ENCODE results near the gene ARAP2. TPM values are rescaled to one million over a fixed set of nuclear protein-coding genes. Genes with fewer than 3 reads are reported as not detected.

ARAP2 gene
- total RNA-seq, 4 donors from 2014 or later = 12.4 to 23.4 (median 14.4) TPM

- Histone ChIP-seq H3K4me1 (no peaks in the 10 kb centered on the region), H3K4me3 (no peak within 1 kb of the TSS), H3K27ac (no peak within 1 kb of the TSS), H3K36me3 (no peaks in the 10 kb centered on the region), H3K27me3 (peaks cover 8% of the 10 kb centered on the region), H3K9me3 (no peaks in the 10 kb centered on the region)
- no peak for ATAC-seq
- 66 to 87% methylated on average over 4 to 5 of the region's 5 CpGs for WGBS, 2 donors (ENCODE audit: low coverage in 1 of 2)
- no peak for TF ChIP-seq POLR2AphosphoS5 (IDR thresholded peaks at IDR 0.05)
- TF ChIP-seq EP300 (IDR thresholded peaks at IDR 0.05) = no peak
- TF ChIP-seq CTCF (IDR thresholded peaks at IDR 0.05) = no peak
- no peak for TF ChIP-seq POLR2A (IDR thresholded peaks at IDR 0.05)
Measured at GRCh38 chr4:36281384-36282106, 37.2 kb upstream of the ARAP2 start, which contains the start of gene DTHD1. DTHD1 (plus strand) TSS chr4:36281616; CDS start chr4:36281759, 143 bp downstream.

GRCh38 chr4:36280555-36280954 lies 36.2 kb upstream of the ARAP2 start:
- Histone ChIP-seq H3K9me3 (no peaks in the 10 kb centered on the region), H3K27ac (no peak overlapping the region), H3K4me3 (no peak overlapping the region), H3K4me1 (no peaks in the 10 kb centered on the region), H3K27me3 (peaks cover 8% of the 10 kb centered on the region), H3K36me3 (no peaks in the 10 kb centered on the region)
- WGBS, 2 donors (ENCODE audit: low coverage in 1 of 2) = 62 to 67% methylated on average over 2 to 3 of the region's 4 CpGs
- no peak for ATAC-seq
- no peak for TF ChIP-seq POLR2A (IDR thresholded peaks at IDR 0.05)
- TF ChIP-seq POLR2AphosphoS5 (IDR thresholded peaks at IDR 0.05) = no peak
- no peak for TF ChIP-seq CTCF (IDR thresholded peaks at IDR 0.05)
- TF ChIP-seq EP300 (IDR thresholded peaks at IDR 0.05) = no peak

- 65 to 93% methylated on average over 2 of the region's 2 CpGs for WGBS, 2 donors (ENCODE audit: low coverage in 1 of 2)
- TF ChIP-seq POLR2A (IDR thresholded peaks at IDR 0.05) = no peak
- no peak for TF ChIP-seq CTCF (IDR thresholded peaks at IDR 0.05)
- Histone ChIP-seq H3K36me3 (no peaks in the 10 kb centered on the region), H3K4me1 (no peaks in the 10 kb centered on the region), H3K9me3 (no peaks in the 10 kb centered on the region), H3K27ac (no peak overlapping the region), H3K27me3 (peaks cover 8% of the 10 kb centered on the region), H3K4me3 (no peak overlapping the region)
- no peak for ATAC-seq
Measured at GRCh38 chr4:36278789-36279188, 34.5 kb upstream of the ARAP2 start.

GRCh38 chr4:36277533-36277932 lies 33.2 kb upstream of the ARAP2 start:
- H3K27me3 ChIP-seq = peaks cover 8% of the 10 kb centered on the region

More at GRCh38 chr4:36277533-36277932, 33.2 kb upstream of the ARAP2 start:
- no peak overlapping the region for H3K27ac ChIP-seq
- no peaks in the 10 kb centered on the region for H3K4me1 ChIP-seq
- no peak overlapping the region for H3K4me3 ChIP-seq
- no peak for ATAC-seq
- H3K9me3 ChIP-seq = no peaks in the 10 kb centered on the region
- H3K36me3 ChIP-seq = no peaks in the 10 kb centered on the region
- WGBS, 2 donors (ENCODE audit: low coverage in 1 of 2) = 78% methylated on average over 3 of the region's 4 CpGs; no CpG with 5 or more reads in 1 of the 2 donors
- no peak for TF ChIP-seq POLR2AphosphoS5 (IDR thresholded peaks at IDR 0.05)
- TF ChIP-seq EP300 (IDR thresholded peaks at IDR 0.05) = no peak
- no peak for TF ChIP-seq POLR2A (IDR thresholded peaks at IDR 0.05)
- no peak for TF ChIP-seq CTCF (IDR thresholded peaks at IDR 0.05)

All from gastroesophageal sphincter (tissue), 4 donors.